ENCODE measurements around the gene MARCHF5. TPM values are rescaled to one million over a fixed set of nuclear protein-coding genes. Genes with fewer than 3 reads are reported as not detected.

MARCHF5 gene
- total RNA-seq, 4 donors from 2014 or later: 18.6 to 30.0 (median 26.5) TPM

DNA sequence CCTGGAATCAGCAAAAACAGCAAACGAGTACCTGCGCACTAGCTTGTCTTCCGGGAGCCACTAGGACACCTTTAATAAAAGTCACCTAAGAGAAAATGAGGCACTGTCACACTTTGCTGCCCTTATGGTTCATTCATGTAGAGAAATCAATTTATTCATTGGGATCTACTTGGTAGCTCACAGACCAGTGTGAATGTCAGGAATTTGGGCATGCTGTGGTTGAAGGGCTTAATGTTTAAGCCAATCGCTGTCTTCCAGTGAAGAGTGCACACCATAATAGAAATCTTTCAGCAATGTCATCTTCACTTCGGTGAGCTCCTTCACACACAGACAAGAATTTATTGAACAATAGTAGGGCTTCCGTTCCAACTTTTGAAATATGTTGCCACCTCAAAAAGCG, 65.1 kb downstream of the MARCHF5 start:
- TF ChIP-seq, protein P1, sequence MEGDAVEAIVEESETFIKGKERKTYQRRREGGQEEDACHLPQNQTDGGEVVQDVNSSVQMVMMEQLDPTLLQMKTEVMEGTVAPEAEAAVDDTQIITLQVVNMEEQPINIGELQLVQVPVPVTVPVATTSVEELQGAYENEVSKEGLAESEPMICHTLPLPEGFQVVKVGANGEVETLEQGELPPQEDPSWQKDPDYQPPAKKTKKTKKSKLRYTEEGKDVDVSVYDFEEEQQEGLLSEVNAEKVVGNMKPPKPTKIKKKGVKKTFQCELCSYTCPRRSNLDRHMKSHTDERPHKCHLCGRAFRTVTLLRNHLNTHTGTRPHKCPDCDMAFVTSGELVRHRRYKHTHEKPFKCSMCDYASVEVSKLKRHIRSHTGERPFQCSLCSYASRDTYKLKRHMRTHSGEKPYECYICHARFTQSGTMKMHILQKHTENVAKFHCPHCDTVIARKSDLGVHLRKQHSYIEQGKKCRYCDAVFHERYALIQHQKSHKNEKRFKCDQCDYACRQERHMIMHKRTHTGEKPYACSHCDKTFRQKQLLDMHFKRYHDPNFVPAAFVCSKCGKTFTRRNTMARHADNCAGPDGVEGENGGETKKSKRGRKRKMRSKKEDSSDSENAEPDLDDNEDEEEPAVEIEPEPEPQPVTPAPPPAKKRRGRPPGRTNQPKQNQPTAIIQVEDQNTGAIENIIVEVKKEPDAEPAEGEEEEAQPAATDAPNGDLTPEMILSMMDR (IDR thresholded peaks at IDR 0.05): no peak
- DNase-seq (ENCODE audit: low spot score) (no peak), ATAC-seq (ENCODE audit: low FRiP score) (no peak)

GRCh38 chr10:92363498-92363897, 72.5 kb downstream of the MARCHF5 start:
- TF ChIP-seq, protein P1 (IDR thresholded peaks at IDR 0.05): no peak
- DNase-seq (ENCODE audit: low spot score) (no peak), ATAC-seq (ENCODE audit: low FRiP score) (no peak)

DNA sequence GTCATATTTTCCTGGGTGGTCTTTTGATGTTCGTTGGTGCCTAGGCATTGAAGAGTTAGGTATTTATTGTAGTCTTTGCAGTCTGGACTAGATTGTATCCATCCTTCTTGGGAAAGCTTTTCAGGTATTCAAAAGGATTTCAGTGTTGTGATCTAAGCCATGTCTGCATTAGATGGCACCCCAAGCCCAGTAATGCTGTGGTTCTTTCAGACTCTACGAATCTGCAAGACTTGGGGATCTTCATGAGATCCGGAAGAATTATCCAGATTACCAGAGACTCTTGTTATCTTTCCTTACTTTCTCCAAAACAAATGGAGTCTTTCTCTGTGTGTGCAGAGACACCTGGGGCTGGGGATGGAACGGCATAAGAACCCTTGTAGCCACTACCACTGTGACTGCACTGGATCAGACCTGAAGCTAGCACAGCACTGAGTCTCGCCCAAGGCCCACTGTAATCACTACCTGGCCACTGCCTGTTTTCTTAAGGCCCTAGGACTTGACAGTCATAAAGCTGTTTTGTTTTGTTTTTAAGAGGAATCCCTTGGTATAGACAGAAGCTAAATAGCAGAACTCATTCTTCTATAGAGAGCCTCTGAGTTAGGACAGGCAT, 75.5 kb downstream of the MARCHF5 start:
- ATAC-seq (ENCODE audit: low FRiP score) (no peak), DNase-seq (ENCODE audit: low spot score) (no peak)
- TF ChIP-seq, protein P1 (IDR thresholded peaks at IDR 0.05): no peak

DNA sequence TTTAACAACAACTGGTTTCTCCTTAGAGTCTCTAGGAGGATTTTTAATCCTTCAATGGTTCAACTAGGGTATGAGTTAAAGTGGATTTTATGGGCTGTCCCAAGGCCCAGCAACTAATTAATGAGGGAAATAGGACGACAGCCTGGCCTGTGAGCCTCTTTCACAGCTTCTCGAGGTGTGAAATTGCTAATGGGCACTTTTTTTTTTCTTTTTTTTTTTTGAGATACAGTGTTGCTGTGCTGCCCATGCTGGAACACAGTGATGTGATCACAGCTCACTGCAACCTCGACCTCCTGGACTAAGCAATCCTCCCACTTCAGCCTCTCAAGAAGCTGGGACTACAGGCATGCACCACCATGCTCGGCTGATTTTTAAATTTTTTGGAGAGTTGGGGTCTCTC, 87.0 kb downstream of the MARCHF5 start:
- no peak for ATAC-seq (ENCODE audit: low FRiP score)
- DNase-seq (ENCODE audit: low spot score): no peak
- TF ChIP-seq, protein P1 (IDR thresholded peaks at IDR 0.05): no peak

- TF ChIP-seq, protein P1 (IDR thresholded peaks at IDR 0.05): no peak
- ATAC-seq (ENCODE audit: low FRiP score): no peak
- DNase-seq (ENCODE audit: low spot score): no peak
These were observed 90.6 kb downstream of the MARCHF5 start for GRCh38 chr10:92381543-92381954.

DNA sequence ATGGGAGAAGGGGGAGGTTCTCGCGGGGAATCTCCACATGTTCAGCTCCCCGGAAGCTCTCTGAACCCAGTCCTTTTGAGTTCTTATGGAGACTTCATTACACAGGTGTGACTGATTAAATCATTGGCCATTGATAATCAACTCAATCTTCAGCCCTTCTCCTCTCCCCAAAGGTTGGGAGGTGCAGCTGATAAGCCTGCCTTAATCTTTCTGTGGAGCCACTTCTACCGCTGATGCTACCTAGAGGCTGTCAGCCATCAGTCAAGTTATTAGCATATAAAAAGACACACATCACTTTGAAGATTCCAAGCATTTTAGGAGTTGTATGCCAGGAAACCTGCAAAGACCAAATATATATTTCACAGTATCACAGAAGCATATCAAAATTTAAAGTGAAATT, 91.7 kb downstream of the MARCHF5 start:
- ATAC-seq (ENCODE audit: low FRiP score) (no peak), DNase-seq (ENCODE audit: low spot score) (no peak)
- TF ChIP-seq, protein P1 (IDR thresholded peaks at IDR 0.05): no peak

GRCh38 chr10:92384741-92385140, 93.8 kb downstream of the MARCHF5 start:
- TF ChIP-seq, protein P1 (IDR thresholded peaks at IDR 0.05): no peak
- DNase-seq (ENCODE audit: low spot score) (no peak), ATAC-seq (ENCODE audit: low FRiP score) (no peak)

Data from omental fat pad (tissue), 4 donors.